OCI-LY1 (cell line): ENCODE results near the gene CISD2.
"Not testable (repeated sequence)": the region's sequence is repeated elsewhere in the genome, so short reads cannot be mapped to it uniquely, and the experiment has no call there.

ENCODE experiments used
- H2AFZ ChIP-seq: fragments of 200-600 bp; sonication (generic), shearing (Covaris generic); 2 replicates; pipeline ENCODE4 v1.6.0; 2014; ENCODE audit warnings: antibody characterized with exemption, mild to moderate bottlenecking, low read length
- H3F3A ChIP-seq: fragments of 200-600 bp; sonication (generic), shearing (Covaris generic); 2 replicates; pipeline ENCODE4 v1.6.0; 2014; ENCODE audit warnings: mild to moderate bottlenecking, antibody characterized with exemption, low read length, moderate library complexity; ENCODE audit not compliant: insufficient read depth
- H3K27ac ChIP-seq: fragments of 200-600 bp; sonication (generic); 2 replicates; pipeline ENCODE4 v1.5.1; 2014; ENCODE audit warnings: low read length, mixed run types, mild to moderate bottlenecking, low read depth; ENCODE audit not compliant: poor library complexity, severe bottlenecking
- H3K27me3 ChIP-seq: fragments of 200-600 bp; sonication (generic); 2 replicates; pipeline ENCODE4 v1.6.0; 2014; ENCODE audit warnings: antibody characterized with exemption, mild to moderate bottlenecking, low read length, moderate library complexity; ENCODE audit not compliant: insufficient read depth
- H3K36me3 ChIP-seq: fragments of 200-600 bp; sonication (generic); 2 replicates; pipeline ENCODE4 v1.6.1; 2014; ENCODE audit warnings: mild to moderate bottlenecking, antibody characterized with exemption, low read length, moderate library complexity, mixed read lengths; ENCODE audit not compliant: insufficient read depth
- H3K4me1 ChIP-seq: fragments of 200-600 bp; sonication (generic); 2 replicates; pipeline ENCODE4 v1.5.1; 2014; ENCODE audit warnings: mild to moderate bottlenecking, low read length, moderate library complexity; ENCODE audit not compliant: insufficient read depth, severe bottlenecking
- H3K4me2 ChIP-seq: fragments of 200-600 bp; sonication (generic), shearing (Covaris generic); 2 replicates; pipeline ENCODE4 v1.6.1; 2014; ENCODE audit warnings: low read length
- H3K4me3 ChIP-seq: fragments of 200-600 bp; sonication (generic); 2 replicates; pipeline ENCODE4 v1.5.1; 2014; ENCODE audit warnings: low read length, low read depth, mild to moderate bottlenecking, mixed read lengths; ENCODE audit not compliant: poor library complexity, severe bottlenecking
- H3K79me2 ChIP-seq: fragments of 200-600 bp; shearing (Covaris generic); 2 replicates; pipeline ENCODE4 v1.6.1; 2016; ENCODE audit warnings: mixed run types, low read length, mixed read lengths; ENCODE audit not compliant: insufficient read depth
- H3K9ac ChIP-seq: fragments of 200-600 bp; sonication (generic), shearing (Covaris generic); 2 replicates; pipeline ENCODE4 v1.6.1; 2014; ENCODE audit warnings: mild to moderate bottlenecking, low read length, mixed read lengths
- H3K9me2 ChIP-seq: fragments of 200-600 bp; sonication (generic), shearing (Covaris generic); 2 replicates; pipeline ENCODE4 v1.6.1; 2014; ENCODE audit warnings: low read depth, mild to moderate bottlenecking, low read length, mixed read lengths
- H3K9me3 ChIP-seq: fragments of 200-600 bp; shearing (Covaris generic); 2 replicates; pipeline ENCODE4 v1.6.1; 2014; ENCODE audit warnings: low read length, mixed read lengths
- H4K20me1 ChIP-seq: fragments of 200-600 bp; sonication (generic), shearing (Covaris generic); 2 replicates; pipeline ENCODE4 v1.6.0; 2016; ENCODE audit warnings: mild to moderate bottlenecking, low read length; ENCODE audit not compliant: insufficient read depth
- EZH2 ChIP-seq: fragments of 200-600 bp; sonication (generic), shearing (Covaris generic); IDR thresholded peaks from 2 replicates; pipeline ENCODE4 v1.8.0; 2017; ENCODE audit warnings: borderline replicate concordance, mixed run types, mild to moderate bottlenecking, antibody characterized with exemption, low read length, moderate library complexity, mixed read lengths
- TF ChIP-seq, protein P1 (sequence below): fragments of 200-600 bp; sonication (generic), shearing (Covaris generic); IDR thresholded peaks from 2 replicates; pipeline ENCODE4 v1.5.1; 2017; ENCODE audit warnings: mild to moderate bottlenecking, antibody characterized with exemption, low read length, moderate library complexity, mixed read lengths

The CISD2 gene

DNA sequence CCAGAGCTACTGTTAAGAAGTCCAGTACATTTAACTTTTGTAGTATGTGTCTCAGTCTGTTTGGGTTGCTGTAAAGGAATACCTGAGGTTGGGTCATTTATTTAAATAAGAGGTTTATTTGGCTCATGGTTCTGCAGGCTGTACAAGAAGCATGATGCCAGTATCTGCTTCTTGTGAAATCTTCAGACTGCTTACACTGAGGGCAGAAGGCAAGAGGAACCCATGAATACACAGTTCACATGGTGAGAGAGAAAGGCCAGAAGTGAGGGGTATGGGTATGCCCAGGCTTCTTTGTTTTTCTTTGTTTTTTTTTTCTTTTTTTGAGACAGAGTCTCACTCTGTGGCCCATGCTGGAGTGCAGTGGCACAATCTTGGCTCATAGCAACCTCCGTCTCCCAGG lies 6.0 kb upstream of the CISD2 start:
- Histone ChIP-seq H3K36me3 (peaks cover 44% of the 10 kb centered on the region), H3K9me3 (peaks cover 23% of the 10 kb centered on the region)

DNA sequence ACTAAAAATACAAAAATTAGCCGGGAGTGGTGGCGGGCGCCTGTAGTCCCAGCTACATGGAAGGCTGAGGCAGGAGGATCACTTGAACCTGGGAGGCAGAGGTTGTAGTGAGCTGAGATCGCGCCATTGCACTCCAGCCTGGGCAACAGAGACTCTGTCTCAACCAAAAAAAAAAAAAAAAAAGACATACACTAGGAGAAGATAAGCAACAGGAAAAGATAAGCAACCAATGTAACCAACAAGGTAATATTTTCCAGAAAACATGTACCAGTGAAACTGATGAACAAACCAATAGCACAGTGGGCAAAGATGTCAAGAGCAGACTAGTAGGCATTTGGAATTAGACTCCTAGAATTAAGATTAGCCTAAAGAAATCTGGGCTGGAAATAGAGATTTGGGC lies 3.5 kb upstream of the CISD2 start:
- not testable (repeated sequence) for H4K20me1 ChIP-seq, H3K9me2 ChIP-seq, H3F3A ChIP-seq, H3K27me3 ChIP-seq, H2AFZ ChIP-seq, H3K4me3 ChIP-seq, H3K9ac ChIP-seq, H3K4me2 ChIP-seq, H3K27ac ChIP-seq
- Histone ChIP-seq H3K9me3 (peaks cover 13% of the 10 kb centered on the region; the same call in 1 of the 2 replicates), H3K36me3 (peaks cover 43% of the 10 kb centered on the region), H3K4me1 (peaks cover 25% of the 10 kb centered on the region), H3K79me2 (peaks cover 56% of the 10 kb centered on the region)

More for the DNA sequence above, 6.0 kb upstream of the CISD2 start:
- H2AFZ ChIP-seq = no peak overlapping the region
- no peak overlapping the region for H3K27ac ChIP-seq
- no peak overlapping the region for H3K4me2 ChIP-seq
- H3K9me2 ChIP-seq = no peaks in the 10 kb centered on the region
- H3K27me3 ChIP-seq = no peaks in the 10 kb centered on the region
- H3K79me2 ChIP-seq = peaks cover 47% of the 10 kb centered on the region
- no peaks in the 10 kb centered on the region for H3F3A ChIP-seq
- no peak overlapping the region for H3K9ac ChIP-seq
- H3K4me3 ChIP-seq = no peak overlapping the region
- no peaks in the 10 kb centered on the region for H4K20me1 ChIP-seq
- H3K4me1 ChIP-seq = peaks cover 19% of the 10 kb centered on the region
- no peak for TF ChIP-seq EZH2
- TF ChIP-seq, protein P1, sequence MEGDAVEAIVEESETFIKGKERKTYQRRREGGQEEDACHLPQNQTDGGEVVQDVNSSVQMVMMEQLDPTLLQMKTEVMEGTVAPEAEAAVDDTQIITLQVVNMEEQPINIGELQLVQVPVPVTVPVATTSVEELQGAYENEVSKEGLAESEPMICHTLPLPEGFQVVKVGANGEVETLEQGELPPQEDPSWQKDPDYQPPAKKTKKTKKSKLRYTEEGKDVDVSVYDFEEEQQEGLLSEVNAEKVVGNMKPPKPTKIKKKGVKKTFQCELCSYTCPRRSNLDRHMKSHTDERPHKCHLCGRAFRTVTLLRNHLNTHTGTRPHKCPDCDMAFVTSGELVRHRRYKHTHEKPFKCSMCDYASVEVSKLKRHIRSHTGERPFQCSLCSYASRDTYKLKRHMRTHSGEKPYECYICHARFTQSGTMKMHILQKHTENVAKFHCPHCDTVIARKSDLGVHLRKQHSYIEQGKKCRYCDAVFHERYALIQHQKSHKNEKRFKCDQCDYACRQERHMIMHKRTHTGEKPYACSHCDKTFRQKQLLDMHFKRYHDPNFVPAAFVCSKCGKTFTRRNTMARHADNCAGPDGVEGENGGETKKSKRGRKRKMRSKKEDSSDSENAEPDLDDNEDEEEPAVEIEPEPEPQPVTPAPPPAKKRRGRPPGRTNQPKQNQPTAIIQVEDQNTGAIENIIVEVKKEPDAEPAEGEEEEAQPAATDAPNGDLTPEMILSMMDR = no peak

DNA sequence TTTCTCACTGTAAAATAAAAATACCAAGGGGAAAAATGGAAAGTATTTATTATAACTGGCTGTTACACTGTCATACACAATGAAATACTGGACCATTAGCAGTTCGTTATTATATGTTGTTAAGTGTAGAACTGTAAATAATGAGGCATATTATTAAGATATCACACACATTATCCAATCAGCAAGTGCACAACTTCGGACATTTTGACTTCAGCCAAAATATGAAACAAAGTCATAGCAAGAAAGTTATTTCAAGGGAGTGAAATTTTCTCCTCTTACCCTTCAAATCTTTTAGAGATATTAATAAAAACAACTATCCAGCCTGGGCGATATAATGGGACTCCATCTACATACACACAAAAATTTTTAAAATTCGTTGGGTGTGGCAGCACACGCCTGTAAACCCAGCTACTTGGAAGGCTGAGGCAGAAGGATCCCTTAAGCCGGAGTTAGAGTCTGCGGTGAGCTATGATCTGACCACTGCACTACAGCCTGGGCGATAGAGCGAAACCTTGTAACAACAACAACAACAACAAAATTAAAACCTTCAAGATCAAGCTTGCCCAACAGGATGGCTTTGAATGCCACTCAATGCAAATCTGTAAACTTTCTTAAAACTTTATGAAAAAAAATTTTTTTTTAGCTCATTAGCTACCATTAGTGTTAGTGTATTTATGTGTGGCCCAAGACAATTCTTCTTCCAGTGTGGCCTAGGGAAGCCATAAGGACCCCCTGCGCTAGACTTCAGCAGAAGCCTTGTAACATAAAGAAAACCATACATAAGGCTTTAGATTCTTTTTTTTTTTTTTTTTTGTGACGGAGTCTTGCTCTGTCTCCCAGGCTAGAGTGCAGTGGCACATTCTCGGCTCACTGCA lies 1.3 kb upstream of the CISD2 start:
- Histone ChIP-seq H3K4me1 (peaks cover 40% of the 10 kb centered on the region), H3K36me3 (peaks cover 36% of the 10 kb centered on the region), H3K9ac (peak overlapping the region; percentile 77), H4K20me1 (no peaks in the 10 kb centered on the region), H3K9me3 (peaks cover 2% of the 10 kb centered on the region; the same call in 1 of the 2 replicates), H3K4me3 (peak overlapping the region; percentile 70), H3K79me2 (peaks cover 71% of the 10 kb centered on the region), H3F3A (no peaks in the 10 kb centered on the region; the same call in 1 of the 2 replicates), H3K4me2 (peak overlapping the region; percentile 88), H3K27ac (peak overlapping the region; percentile 99), H3K27me3 (no peaks in the 10 kb centered on the region), H2AFZ (peak overlapping the region; percentile 51), H3K9me2 (no peaks in the 10 kb centered on the region)
- no peak for TF ChIP-seq EZH2
- TF ChIP-seq, protein P1 = no peak
